Gastroesophageal sphincter (tissue), 3 donors: Measurements from ENCODE around the gene USP40.

Experiments used
- CTCF ChIP-seq, 4 experiments: fragments of 200-600 bp in 2 of 4; fragments of 450-650 bp in 2 of 4; sonication (generic) in 1 of 4; IDR thresholded peaks; one replicate each; pipeline ENCODE4 v1.5.1; 2017 to 2019; ENCODE audit warnings: antibody characterized with exemption in 4 of 4, mild to moderate bottlenecking in 2 of 4, moderate library complexity in 2 of 4
- EP300 ChIP-seq: sonication (generic); formaldehyde crosslinking; IDR thresholded peaks from one replicate; pipeline ENCODE4 v1.6.1; 2017; ENCODE audit warnings: antibody characterized with exemption, mild to moderate bottlenecking
- POLR2A ChIP-seq, 2 donors: fragments of 450-650 bp; IDR thresholded peaks; one replicate each; pipeline ENCODE4 v1.6.1; 2017; ENCODE audit warnings: antibody characterized with exemption in 2 of 2, mild to moderate bottlenecking in 2 of 2, moderate library complexity in 1 of 2
- POLR2AphosphoS5 ChIP-seq: sonication (generic); formaldehyde crosslinking; IDR thresholded peaks from one replicate; pipeline ENCODE4 v1.6.1; 2017; ENCODE audit warnings: antibody characterized with exemption

- no peak for TF ChIP-seq CTCF (IDR thresholded peaks at IDR 0.05)
- no peak for TF ChIP-seq POLR2AphosphoS5
- TF ChIP-seq POLR2A (IDR thresholded peaks at IDR 0.05), result no peak
- TF ChIP-seq EP300, result no peak
Measured at GRCh38 chr2:233473386-233473791, 93.2 kb downstream of the USP40 start.
